K562 (cell line): ENCODE results near the gene LEAP2. TPM values are rescaled to one million over a fixed set of nuclear protein-coding genes. Genes with fewer than 3 reads are reported as not detected.

Experiments used
- BHLHE40 ChIP-seq: IDR thresholded peaks from 2 replicates; pipeline ENCODE4 v1.6.1; 2011; ENCODE audit warnings: low read length, improper control_type of control experiment
- CBFA2T3 ChIP-seq: fragments of 450-650 bp; IDR thresholded peaks from 2 replicates; pipeline ENCODE4 v1.6.1; 2017
- E2F6 ChIP-seq, 2 experiments: IDR thresholded peaks; 2 replicates each; pipeline ENCODE4 v1.6.1; 2011; ENCODE audit warnings: borderline replicate concordance in 1 of 2, control low read depth in 1 of 2, low read depth in 1 of 2, low read length in 1 of 2, mild to moderate bottlenecking in 1 of 2, mixed read lengths in 1 of 2, moderate library complexity in 1 of 2; ENCODE audit not compliant: insufficient read depth in 1 of 2, insufficient read length in 1 of 2, poor library complexity in 1 of 2, severe bottlenecking in 1 of 2; ENCODE audit errors: extremely low read depth in 1 of 2
- ERF ChIP-seq: fragments of 450-650 bp; formaldehyde crosslinking; IDR thresholded peaks from 2 replicates; pipeline ENCODE4 v1.4.0; 2020; ENCODE audit warnings: mild to moderate bottlenecking, mixed read lengths
- HNRNPL ChIP-seq: fragments of 200-400 bp; formaldehyde crosslinking; IDR thresholded peaks from 2 replicates; pipeline ENCODE4 v1.6.1; 2017; ENCODE audit warnings: low read depth, mild to moderate bottlenecking, low read length
- ILF3 ChIP-seq: fragments of 450-650 bp; IDR thresholded peaks from 2 replicates; pipeline ENCODE4 v1.6.1; 2018; ENCODE audit warnings: antibody characterized with exemption, mild to moderate bottlenecking, moderate library complexity, borderline replicate concordance
- IRF1 ChIP-seq: sonication (generic); formaldehyde crosslinking; IDR thresholded peaks from 2 replicates; pipeline ENCODE4 v1.8.0; 2022; ENCODE audit warnings: missing genetic modification reagents, mild to moderate bottlenecking, borderline replicate concordance
- KLF16 ChIP-seq: IDR thresholded peaks from 2 replicates; pipeline ENCODE4 v1.6.1; 2016; ENCODE audit warnings: antibody characterized with exemption
- RBM25 ChIP-seq: fragments of 200-400 bp; formaldehyde crosslinking; IDR thresholded peaks from 2 replicates; pipeline ENCODE4 v1.6.1; 2018; ENCODE audit warnings: low read length, low read depth, moderate library complexity; ENCODE audit not compliant: severe bottlenecking
- RCOR1 ChIP-seq, 2 experiments: IDR thresholded peaks; 2 replicates each; pipeline ENCODE4 v1.6.1; 2012; ENCODE audit warnings: low read depth in 2 of 2, low read length in 2 of 2, borderline replicate concordance in 1 of 2, improper control_type of control experiment in 1 of 2
- RNF219 ChIP-seq: fragments of 250-450 bp; sonication (Bioruptor Pico); IDR thresholded peaks from 2 replicates; pipeline ENCODE4 v1.5.0; 2022; ENCODE audit warnings: mild to moderate bottlenecking
- SLC30A9 ChIP-seq: fragments of 250-450 bp; sonication (Bioruptor Pico); IDR thresholded peaks from 2 replicates; pipeline ENCODE4 v1.8.0; 2022; ENCODE audit warnings: mild to moderate bottlenecking, moderate library complexity
- TAF7 ChIP-seq: fragments of 450-650 bp; IDR thresholded peaks from 2 replicates; pipeline ENCODE4 v1.6.1; 2016; ENCODE audit warnings: missing genetic modification characterization, missing compliant biosample characterization
- TCF7 ChIP-seq: sonication (generic); IDR thresholded peaks from 2 replicates; pipeline ENCODE4 v1.6.1; 2016; ENCODE audit warnings: antibody characterized with exemption, borderline replicate concordance
- ZFP30 ChIP-seq: fragments of 250-450 bp; sonication (Bioruptor Pico); IDR thresholded peaks from 2 replicates; pipeline ENCODE4 v1.8.0; 2022; ENCODE audit warnings: moderate library complexity, mild to moderate bottlenecking, inconsistent platforms, borderline replicate concordance
- ZFX ChIP-seq: sonication (generic); formaldehyde crosslinking; IDR thresholded peaks from 2 replicates; pipeline ENCODE4 v1.8.0; 2022; ENCODE audit warnings: mild to moderate bottlenecking, missing genetic modification reagents, moderate library complexity
- ZNF212 ChIP-seq: fragments of 450-650 bp; formaldehyde crosslinking; IDR thresholded peaks from 2 replicates; pipeline ENCODE4 v1.4.0; 2020; ENCODE audit warnings: mild to moderate bottlenecking
- ZNF431 ChIP-seq: sonication (generic); formaldehyde crosslinking; IDR thresholded peaks from 2 replicates; pipeline ENCODE4 v1.8.0; 2022; ENCODE audit warnings: mild to moderate bottlenecking, missing genetic modification reagents
- ZNF584 ChIP-seq: fragments of 200-800 bp; sonication (Bioruptor generic); IDR thresholded peaks from 2 replicates; pipeline ENCODE4 v1.6.1; 2016; ENCODE audit warnings: low read depth, mild to moderate bottlenecking, missing genetic modification characterization, missing compliant biosample characterization
- ZNF699 ChIP-seq: fragments of 250-450 bp; sonication (Bioruptor Pico); IDR thresholded peaks from 2 replicates; pipeline ENCODE4 v1.8.0; 2021; ENCODE audit warnings: mild to moderate bottlenecking, moderate library complexity; ENCODE audit not compliant: insufficient replicate concordance
- ZSCAN32 ChIP-seq: fragments of 450-650 bp; formaldehyde crosslinking; IDR thresholded peaks from 2 replicates; pipeline ENCODE4 v1.4.0; 2020; ENCODE audit warnings: mild to moderate bottlenecking, moderate library complexity
- polyA plus RNA-seq, 8 experiments: library from polyadenylated mRNA; depleted of rRNA in 4 of 8; stranded (reverse) in 5 of 8; unstranded in 3 of 8; fragments of >200 nt; fragmentation: Nextera tagmentation in 2 of 8; fragmentation: Illumina TruSeq in 1 of 8; extraction: Ambion mirVana in 2 of 8; extraction: Trizol in 1 of 8; gene quantifications; 2 replicates each; pipeline versions ENCODE4 v1.2.1 to v1.2.3, GENCODE V29; 2011 to 2014; ENCODE audit warnings: inconsistent platforms in 1 of 8, missing spikeins in 1 of 8
- total RNA-seq, 7 experiments: library from RNA; depleted of rRNA in 6 of 7; stranded (reverse); fragments of >200 nt in 6 of 7; fragmentation: Illumina TruSeq in 2 of 7; extraction: Trizol in 2 of 7; gene quantifications; 2 replicates each; pipeline versions ENCODE4 v1.2.1 to v1.2.3, GENCODE V29; 2011 to 2021; ENCODE audit warnings: low replicate concordance in 1 of 7

The LEAP2 gene
- total and polyA plus RNA-seq, 9 of the 15 experiments (the other 6 are each of a cell fraction or from before 2014, with no cell fraction given): 1.1 to 5.6 (median 2.5) TPM

- peak; percentile 95 for TF ChIP-seq BHLHE40
- TF ChIP-seq RNF219 (CRISPR knock-in tag): no peak
- 0 out of 2 replicates have a peak, but pooled peaks have one; percentile 4 for TF ChIP-seq TCF7
- no peak; the same call in 1 of the 2 replicates for TF ChIP-seq ERF (CRISPR knock-in tag)
- no peak for TF ChIP-seq ILF3
- TF ChIP-seq HNRNPL: no peak
- no peak for TF ChIP-seq RBM25
- 0 out of 2 replicates have a peak, but pooled peaks have one; percentile 63 for TF ChIP-seq ZNF584 (CRISPR knock-in tag)
- no peak for TF ChIP-seq CBFA2T3
- peak; percentile 63 for TF ChIP-seq ZNF431
- no peak for TF ChIP-seq ZNF212 (CRISPR knock-in tag)
- TF ChIP-seq RCOR1 (IDR thresholded peaks at IDR 0.05; ENCODE audit: borderline replicate concordance in 1 of 2, low read depth in 2 of 2, low read length in 2 of 2): peak in 1 of 2 experiments; percentile 58; a peak in 1 of 4 replicates
- TF ChIP-seq ZFP30: no peak
- TF ChIP-seq ZNF699 (CRISPR knock-in tag): no peak
- peak; percentile 70 for TF ChIP-seq TAF7
- no peak for TF ChIP-seq IRF1
- TF ChIP-seq E2F6 (IDR thresholded peaks at IDR 0.05; ENCODE audit: borderline replicate concordance in 1 of 2, extremely low read depth in 1 of 2, insufficient read depth in 1 of 2, insufficient read length in 1 of 2, low read depth in 1 of 2, low read length in 1 of 2, poor library complexity in 1 of 2, severe bottlenecking in 1 of 2): peak in 1 of 2 experiments; percentile 41
- TF ChIP-seq SLC30A9: no peak
- TF ChIP-seq KLF16: 0 out of 2 replicates have a peak, but pooled peaks have one; percentile 22
- no peak for TF ChIP-seq ZSCAN32 (CRISPR knock-in tag)
- TF ChIP-seq ZFX (CRISPR knock-in tag): peak; percentile 83
Observed at GRCh38 chr5:132866342-132867045, 7.0 kb upstream of the LEAP2 start, which contains the start of the genes GDF9 and UQCRQ (continued).
